Muscle of back (tissue), 13 donors: ENCODE results near the gene TCEAL7. TPM values are rescaled to one million over a fixed set of nuclear protein-coding genes. Genes with fewer than 3 reads are reported as not detected.
"Not testable (repeated sequence)": the region's sequence is repeated elsewhere in the genome, so short reads cannot be mapped to it uniquely, and the experiment has no call there.

Source experiments
- DNase-seq, 3 donors: peaks; one replicate each; pipeline versions ENCODE4 v3.0.0 to v3.0.0-alpha.2; 2013
- long read RNA-seq, 9 donors: transcript quantifications; one replicate each; lab custom pipeline, GENCODE V29; 2026
- polyA plus RNA-seq, 10 donors: library from polyadenylated mRNA; unstranded; fragments of 120-200 nt; gene quantifications; one replicate each; pipeline ENCODE4 v1.2.1, GENCODE V29; 2013; ENCODE audit not compliant: insufficient read length in 10 of 10

Gene TCEAL7, protein sequence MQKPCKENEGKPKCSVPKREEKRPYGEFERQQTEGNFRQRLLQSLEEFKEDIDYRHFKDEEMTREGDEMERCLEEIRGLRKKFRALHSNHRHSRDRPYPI
- polyA plus RNA-seq: 100 to 1,000 TPM; 163 to 576 (median 330) TPM
- long read RNA-seq, donor 1, transcript TCEAL7-202 (3 exons, 852 nt): major isoform, 92 of 302 reads
- long read RNA-seq, donor 1, transcript TCEAL7-201 (3 exons, 1,177 nt): minor isoform, 45 of 302 reads
- long read RNA-seq, donor 1, partial matches to known transcripts: 159 of 302 reads
- long read RNA-seq, donor 1, other reads (novel, unspliced or antisense): 6 of 302 reads
- long read RNA-seq, donor 2, transcript TCEAL7-201 (3 exons, 1,177 nt): minor isoform, 49 of 256 reads
- long read RNA-seq, donor 2, transcript TCEAL7-202 (3 exons, 852 nt): major isoform, 66 of 256 reads
- long read RNA-seq, donor 2, partial matches to known transcripts: 132 of 256 reads
- long read RNA-seq, donor 2, other reads (novel, unspliced or antisense): 9 of 256 reads
- long read RNA-seq, donor 3: 0 reads
- long read RNA-seq, donor 4, transcript TCEAL7-202 (3 exons, 852 nt): major isoform, 56 of 253 reads
- long read RNA-seq, donor 4, transcript TCEAL7-201 (3 exons, 1,177 nt): minor isoform, 50 of 253 reads
- long read RNA-seq, donor 4, partial matches to known transcripts: 147 of 253 reads
- long read RNA-seq, donor 4, other reads (novel, unspliced or antisense): 0 of 253 reads
- long read RNA-seq, donor 5, transcript TCEAL7-201 (3 exons, 1,177 nt): minor isoform, 39 of 114 reads
- long read RNA-seq, donor 5, transcript TCEAL7-202 (3 exons, 852 nt): major isoform, 58 of 114 reads
- long read RNA-seq, donor 5, partial matches to known transcripts: 11 of 114 reads
- long read RNA-seq, donor 5, other reads (novel, unspliced or antisense): 6 of 114 reads
- long read RNA-seq, donor 6, transcript TCEAL7-202 (3 exons, 852 nt): major isoform, 87 of 384 reads
- long read RNA-seq, donor 6, transcript TCEAL7-201 (3 exons, 1,177 nt): minor isoform, 24 of 384 reads
- long read RNA-seq, donor 6, partial matches to known transcripts: 263 of 384 reads
- long read RNA-seq, donor 6, other reads (novel, unspliced or antisense): 10 of 384 reads
- long read RNA-seq, donor 7, transcript TCEAL7-201 (3 exons, 1,177 nt): major isoform, 52 of 67 reads
- long read RNA-seq, donor 7, partial matches to known transcripts: 11 of 67 reads
- long read RNA-seq, donor 7, other reads (novel, unspliced or antisense): 0 of 67 reads
- long read RNA-seq, donor 8, transcript TCEAL7-202 (3 exons, 852 nt): minor isoform, 9 of 45 reads
- long read RNA-seq, donor 8, transcript TCEAL7-201 (3 exons, 1,177 nt): major isoform, 17 of 45 reads
- long read RNA-seq, donor 8, partial matches to known transcripts: 19 of 45 reads
- long read RNA-seq, donor 8, other reads (novel, unspliced or antisense): 0 of 45 reads
- long read RNA-seq, donor 9, transcript TCEAL7-201 (3 exons, 1,177 nt): major isoform, 11 of 16 reads
- long read RNA-seq, donor 9, transcript TCEAL7-202 (3 exons, 852 nt): minor isoform, 5 of 16 reads
- long read RNA-seq, donor 9, partial matches to known transcripts: 0 of 16 reads
- long read RNA-seq, donor 9, other reads (novel, unspliced or antisense): 0 of 16 reads

DNA sequence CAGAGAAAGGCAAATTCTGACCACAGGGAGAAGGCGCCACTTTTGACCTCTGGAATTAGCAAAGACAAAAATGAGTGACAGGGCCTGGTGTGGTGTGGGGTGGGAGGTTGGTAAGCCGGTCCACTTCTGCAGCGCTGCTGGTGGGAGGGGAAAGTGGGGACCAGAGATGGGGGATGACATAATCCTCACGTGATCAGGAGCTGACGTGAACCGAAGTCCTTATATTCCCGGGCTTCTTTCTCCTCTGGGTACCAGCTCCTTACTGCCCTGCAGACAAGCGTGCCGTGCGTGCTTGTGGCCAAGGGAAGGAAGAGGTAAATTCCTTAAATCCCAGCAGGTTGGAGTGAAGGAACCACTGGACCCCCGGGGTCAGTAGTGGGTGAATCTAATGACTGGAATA, at the start of gene TCEAL7:
TSS of gene TCEAL7 (plus strand) at position 249 of the 400 bp plus-strand sequence. CDS start 1,165 bp downstream, outside the sequence.
- peak; percentile 75 to 92 (median 83) for DNase-seq

DNA sequence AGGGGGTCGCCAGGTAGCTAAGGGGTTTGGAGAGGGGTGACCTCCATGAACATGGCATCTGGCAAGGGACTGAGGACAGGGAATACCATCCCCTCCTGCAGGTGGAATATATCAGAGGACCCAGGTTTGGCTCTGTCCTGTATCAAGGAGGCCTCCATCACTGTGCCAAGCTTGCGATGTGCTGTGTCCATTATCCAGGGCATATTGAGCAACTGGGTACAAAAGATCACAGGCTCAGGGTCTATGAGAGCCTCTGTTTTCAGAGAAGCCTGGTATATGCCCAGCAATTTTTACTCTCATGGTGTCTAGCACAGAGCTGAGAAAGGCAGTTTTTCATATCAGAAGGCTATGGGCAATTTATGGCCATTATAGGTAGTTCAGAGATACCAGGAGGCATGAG, 36.9 kb upstream of the TCEAL7 start:
- no peak for DNase-seq

DNA sequence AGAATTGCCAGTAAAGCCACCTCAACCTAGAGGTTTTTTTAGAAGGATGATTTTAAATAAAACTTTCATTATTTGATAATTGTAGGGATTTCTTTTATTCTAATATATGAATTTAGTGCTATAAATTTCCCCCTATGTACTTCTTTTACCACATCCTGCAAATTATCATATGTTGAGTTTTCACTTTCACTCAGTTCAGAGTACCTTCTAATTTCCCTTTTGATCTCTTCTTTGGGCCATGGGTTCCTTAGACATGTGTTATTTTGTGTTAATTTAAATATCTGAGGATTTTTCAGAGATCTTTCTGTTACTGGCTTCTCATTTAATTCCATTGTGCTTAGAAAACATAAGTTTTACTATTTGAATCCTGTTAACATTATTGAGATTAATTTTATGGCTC, 25.3 kb upstream of the TCEAL7 start:
- DNase-seq: no peak

DNA sequence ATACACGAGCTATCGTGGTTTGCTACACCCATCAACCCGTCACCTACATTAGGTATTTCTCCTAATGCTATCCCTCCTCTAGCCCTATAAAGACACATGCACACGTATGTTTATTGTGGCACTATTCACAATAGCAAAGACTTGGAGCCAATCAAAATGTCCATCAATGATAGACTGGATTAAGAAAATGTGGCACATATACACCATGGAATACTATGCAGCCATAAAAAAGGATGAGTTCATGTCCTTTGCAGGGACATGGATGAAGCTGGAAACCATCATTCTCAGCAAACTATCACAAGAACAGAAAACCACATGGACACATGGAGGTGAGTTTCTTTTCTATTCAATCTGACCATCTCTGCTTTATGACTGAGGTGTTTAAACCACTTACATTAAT, 24.4 kb upstream of the TCEAL7 start:
- not testable (repeated sequence) for DNase-seq

DNA sequence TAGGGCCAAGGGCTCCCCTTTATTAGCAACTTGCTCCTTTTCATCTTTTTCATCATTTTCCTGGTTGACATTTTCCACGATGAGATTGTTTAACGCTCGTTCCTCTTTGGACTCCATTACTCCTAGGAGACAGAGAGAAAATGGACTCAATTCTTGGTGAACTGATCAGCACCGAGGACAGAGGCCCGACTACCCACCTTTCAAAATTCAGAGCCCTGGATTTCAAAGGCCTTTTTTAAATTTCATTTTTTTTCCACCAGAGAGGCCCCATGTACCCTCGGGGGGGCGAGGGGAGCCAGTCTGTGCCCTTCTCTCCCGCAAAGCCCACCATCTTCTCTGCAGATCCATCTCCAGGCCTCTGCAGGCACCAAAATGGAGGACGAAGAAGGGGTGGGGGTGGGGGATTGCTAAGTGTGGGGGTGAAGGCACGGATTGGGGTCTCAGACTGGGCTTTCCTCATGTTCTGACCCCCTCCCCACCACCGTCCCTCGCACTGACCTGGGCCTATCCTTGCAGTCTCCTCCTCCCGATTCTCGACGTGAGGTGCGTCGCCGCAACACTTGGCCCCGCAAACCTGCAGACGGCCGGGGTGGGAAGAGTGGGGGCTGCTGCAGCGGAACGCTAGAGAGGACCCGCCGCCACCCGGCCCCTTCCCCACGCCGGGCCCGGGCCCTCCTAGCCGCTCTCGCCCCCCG, 20.0 kb upstream of the TCEAL7 start:
- DNase-seq: peak in 1 of 3 donors; percentile 0

DNA sequence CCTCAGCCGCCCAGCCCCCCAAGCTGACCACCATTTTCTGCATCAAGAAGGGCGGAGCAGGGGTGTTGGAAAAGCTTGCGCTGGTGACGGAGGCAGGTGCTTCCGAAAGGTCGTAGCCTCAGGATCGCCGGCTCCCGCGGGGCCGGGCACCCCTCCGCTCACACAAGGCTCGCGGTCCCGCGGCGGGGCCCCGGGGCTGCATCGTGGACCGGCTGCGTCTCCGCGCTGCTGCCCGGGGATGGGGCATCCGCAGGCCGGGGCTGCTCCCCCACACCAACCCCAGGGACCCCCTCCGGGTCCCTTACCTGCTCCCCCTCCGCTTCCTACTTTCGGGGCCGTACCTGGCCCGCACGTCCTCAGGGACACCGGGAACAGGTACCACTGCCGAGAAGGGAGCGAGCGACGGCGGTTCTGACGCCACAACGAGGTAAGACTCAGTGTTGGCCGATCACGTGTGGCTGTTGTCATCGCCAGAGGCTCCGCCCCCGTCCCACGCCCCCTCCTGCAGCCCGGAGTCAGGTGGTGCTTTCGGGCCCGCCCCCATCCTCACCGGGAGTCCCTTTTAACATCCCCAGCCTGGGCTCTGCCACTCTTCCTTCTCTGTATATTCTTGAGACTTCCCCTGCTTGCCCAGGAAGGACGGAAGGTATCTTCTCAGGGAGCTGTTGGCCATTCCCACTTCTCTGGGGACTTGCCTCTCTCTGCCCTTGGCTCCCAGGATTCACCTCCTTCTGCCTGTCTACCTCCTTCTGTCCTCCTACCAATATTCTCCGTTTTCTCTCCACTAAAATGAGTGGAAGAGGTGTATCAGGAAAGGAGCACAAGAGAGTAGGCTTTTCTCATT, 19.3 kb upstream of the TCEAL7 start, which contains the start of gene BEX2:
TSS of gene BEX2 (minus strand) at position 436 of the 844 bp plus-strand sequence. CDS start 1,014 bp downstream, outside the sequence.
- peak; percentile 22 to 49 (median 49) for DNase-seq

DNA sequence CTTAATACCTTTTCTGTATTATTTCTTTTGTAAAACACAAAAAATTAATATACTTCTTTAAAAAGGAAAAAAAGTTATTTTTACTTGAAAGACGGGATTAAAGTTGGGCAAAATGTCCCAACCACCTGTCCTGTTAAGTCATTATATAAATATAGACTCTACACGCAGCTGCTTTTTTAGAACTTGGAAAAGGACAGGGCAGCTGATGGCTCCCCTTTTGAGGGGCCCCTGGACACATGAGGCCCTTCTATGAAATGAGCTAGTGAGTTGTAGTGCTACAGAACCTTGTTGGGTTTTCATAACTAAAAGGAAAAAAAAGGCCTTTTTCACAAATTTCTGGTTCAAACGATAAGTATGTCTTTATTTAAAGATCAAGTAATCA, 18.6 kb upstream of the TCEAL7 start:
- DNase-seq: peak in 2 of 3 donors; percentile 12 to 22

DNA sequence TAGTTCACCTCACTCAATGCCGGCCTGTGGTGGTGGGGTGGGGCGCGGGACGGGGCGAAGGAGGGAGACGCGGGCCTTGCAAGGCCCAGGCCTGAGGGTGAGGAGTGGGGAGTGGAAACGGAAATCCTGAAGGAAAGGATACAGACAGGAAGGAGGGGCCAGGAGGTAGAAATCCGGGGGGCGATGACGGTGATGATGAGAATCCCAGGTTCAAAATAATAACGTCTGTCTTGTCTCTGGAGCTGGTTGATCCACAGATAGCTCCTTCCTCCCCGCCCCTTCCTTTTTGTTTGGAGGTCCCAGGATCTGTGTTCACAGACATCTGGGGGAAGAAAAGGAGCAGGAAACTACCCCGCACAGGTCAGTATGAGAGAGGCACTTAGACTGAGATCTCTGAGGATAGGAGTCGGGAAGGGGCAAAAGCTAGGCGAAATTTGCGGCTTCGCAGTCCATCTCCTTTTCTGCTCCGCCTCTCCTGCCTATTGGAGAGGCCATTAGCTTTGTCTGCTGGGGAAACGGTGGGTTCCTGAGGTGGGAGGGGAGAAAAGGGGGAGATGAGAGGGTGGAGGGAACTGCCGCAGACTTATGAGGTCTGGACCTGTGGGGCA, 746 bp downstream of the TCEAL7 start:
- DNase-seq: peak; percentile 12 to 82 (median 37)

DNA sequence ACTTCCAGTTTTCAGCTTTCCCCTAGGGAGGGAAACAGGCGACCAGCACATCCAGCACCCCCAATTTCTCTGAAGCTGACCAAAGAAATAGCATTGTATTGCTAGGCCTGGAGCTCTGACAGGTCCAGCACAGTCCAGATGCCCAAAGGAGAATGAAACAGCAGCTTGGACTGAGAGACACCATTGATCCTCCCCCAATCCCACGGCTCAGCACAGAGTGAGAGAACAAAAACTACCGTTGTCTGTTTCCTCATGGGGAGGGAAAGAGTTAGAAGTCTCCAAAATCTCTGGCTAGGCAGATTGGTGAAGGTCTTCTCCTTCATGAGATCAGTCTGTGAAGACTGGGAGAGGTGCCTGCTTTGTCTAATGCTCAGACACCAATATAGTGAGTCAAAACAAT, 8.6 kb downstream of the TCEAL7 start:
- no peak for DNase-seq

DNA sequence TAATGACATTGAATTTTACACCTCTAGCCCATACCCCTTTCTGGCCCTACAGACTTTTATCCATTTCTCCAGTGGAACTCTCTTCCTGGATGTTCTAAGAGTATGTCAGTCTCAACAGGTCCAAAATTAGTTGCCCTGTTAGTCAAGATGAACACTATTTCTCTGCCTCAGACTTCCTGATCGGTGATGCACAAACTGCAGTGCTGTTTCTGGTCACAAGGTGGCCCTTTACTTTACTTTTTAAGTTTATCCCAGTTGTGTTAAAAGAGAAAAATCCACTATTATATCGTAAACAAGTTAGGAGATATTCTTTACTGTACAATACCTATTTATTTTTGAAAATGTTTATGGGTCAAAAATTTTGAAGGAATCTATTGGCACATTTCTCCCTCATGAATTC, 13.1 kb downstream of the TCEAL7 start:
- peak; percentile 11 to 60 (median 41) for DNase-seq

DNA sequence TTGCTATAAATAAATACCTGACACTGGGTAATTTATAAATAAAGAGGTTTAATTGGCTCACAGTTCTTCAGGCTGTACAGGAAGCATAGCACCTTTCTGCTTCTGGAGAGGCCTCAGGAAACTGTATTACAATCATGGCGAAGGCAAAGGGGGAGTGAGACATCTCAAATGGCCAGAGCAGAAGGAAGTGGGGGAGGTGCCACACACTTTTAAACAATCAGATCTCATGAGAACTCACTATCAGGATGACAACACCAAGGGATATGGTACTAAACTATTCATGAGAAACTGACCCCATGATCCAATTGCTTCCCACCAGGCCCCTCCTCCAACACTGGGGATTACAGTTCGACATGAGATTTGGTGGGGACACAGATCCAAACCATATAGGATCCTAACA, 14.6 kb downstream of the TCEAL7 start:
- no peak for DNase-seq

DNA sequence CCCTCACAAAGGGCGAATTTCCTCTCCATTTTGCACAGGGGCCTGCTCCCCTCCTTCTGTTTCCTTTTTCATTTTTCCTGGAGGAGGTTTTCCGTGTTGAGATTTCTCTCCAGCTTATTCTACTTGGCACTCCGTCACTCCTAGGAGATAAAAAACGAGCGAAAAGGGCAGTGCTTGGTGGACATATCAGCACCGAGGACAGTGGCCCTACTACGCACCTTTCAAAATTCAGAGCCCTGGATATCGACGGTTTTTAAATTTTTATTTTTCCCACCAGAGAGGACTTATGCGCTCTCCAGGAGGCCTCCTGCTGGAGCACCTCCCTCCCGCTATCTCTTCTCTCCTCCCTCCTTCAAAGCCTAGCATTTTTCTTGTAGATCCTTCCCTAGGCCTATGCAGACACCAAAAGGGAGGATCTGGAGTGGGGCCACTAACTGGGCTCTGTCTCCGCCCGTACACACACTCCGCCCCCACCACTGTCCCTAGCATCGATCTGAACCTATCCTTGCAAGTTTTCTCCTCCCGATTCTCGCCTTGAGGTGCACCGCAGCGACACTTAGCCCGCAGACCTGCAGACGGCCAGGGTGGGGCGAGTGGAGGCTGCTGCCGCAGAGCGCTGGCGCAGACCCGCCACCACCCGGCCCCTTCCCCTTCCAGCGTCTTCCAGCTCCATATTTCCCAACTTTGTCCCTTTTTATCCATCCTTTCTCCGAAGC, 17.8 kb downstream of the TCEAL7 start:
- no peak for DNase-seq

DNA sequence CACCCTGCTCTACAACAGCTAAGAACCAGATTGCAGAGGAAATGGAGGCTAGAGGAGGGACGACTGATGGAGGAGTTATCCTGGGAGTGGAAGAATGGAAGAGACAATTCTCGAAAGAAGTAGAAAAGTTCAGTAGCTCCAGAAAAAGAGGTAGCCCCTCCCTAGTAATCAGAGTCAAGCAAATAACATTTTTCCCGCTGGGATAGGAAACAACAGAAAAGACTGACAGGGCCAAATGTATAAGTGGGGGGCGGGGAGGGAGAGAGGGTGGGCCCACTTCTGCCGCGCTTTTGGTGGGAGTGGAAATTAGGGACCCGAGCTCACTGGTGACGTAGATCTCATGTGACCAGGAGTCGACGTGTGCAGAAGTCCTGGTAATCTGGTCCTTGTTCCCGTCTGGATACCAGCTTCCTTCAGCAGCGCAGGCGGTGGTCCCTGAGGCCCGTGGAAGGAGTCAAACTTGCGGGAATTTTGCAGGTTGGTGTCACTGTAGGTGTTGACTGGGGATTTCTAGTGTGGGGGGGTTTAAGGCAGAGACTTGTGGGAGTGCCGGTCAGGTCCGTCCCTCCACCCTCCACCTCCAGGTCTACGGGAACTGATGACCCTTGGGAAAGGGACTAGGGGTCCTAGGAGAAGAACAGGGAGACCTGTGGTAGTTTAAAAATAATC, 26.2 kb downstream of the TCEAL7 start, which contains the start of gene TCEAL9:
TSS of gene TCEAL9 (plus strand) at position 377 of the 669 bp plus-strand sequence. CDS start 1,179 bp downstream, outside the sequence.
- peak; percentile 82 to 92 (median 87) for DNase-seq

DNA sequence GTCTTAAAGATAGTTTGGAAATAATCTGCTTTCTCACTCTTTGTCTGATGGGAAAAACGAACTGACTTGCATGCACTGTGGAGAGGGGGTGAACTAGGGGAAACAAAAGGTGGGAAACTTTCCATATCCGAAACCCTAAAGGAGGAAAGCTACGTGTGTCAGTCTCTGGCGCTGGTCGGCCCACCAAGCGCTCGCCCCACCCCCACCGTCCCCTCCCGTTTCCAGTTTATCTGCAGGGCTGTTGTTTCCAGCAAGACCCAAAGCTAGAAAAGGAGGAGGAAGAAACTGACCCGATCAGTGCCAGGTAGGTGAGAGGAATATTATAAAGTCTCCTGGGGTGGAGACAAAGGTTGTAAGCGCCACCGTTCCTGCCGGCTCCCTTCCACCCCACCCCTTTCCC, 26.8 kb downstream of the TCEAL7 start:
- DNase-seq: peak in 2 of 3 donors; percentile 47 to 74

DNA sequence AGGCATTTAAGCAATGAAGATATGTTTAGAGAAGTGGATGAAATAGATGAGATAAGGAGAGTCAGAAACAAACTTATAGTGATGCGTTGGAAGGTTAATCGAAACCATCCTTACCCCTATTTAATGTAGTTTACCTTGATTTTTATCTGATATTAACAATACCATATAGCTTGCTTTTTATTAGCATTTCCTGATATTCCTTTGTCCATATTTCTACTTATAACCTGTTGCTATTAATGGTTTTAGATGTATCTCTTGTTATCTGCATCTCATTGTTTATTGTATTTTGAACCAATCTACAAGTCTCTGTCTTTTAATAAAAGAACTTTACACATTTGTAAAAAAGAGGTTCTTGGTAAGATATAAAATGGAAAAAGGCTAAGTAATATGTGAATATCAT, 27.8 kb downstream of the TCEAL7 start:
- DNase-seq: no peak

DNA sequence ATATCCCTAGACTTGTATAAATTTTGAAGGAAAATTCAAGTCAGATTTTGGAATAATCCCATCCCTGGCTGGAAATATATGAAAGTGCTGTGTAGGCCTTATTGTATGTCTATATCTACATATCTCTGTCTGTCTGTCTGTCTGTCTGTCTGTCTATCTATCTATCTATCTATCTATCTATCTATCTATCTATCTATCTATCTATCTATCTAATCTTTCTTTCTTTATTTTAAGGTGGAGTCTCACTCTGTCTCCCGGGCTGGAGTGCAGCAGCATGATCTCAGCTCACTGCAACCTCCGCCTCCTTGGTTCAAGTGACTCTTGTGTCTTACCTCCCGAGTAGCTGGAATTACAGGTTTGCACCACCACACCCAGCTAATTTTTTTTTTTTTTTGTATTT, 29.6 kb downstream of the TCEAL7 start:
- DNase-seq: not testable (repeated sequence)

DNA sequence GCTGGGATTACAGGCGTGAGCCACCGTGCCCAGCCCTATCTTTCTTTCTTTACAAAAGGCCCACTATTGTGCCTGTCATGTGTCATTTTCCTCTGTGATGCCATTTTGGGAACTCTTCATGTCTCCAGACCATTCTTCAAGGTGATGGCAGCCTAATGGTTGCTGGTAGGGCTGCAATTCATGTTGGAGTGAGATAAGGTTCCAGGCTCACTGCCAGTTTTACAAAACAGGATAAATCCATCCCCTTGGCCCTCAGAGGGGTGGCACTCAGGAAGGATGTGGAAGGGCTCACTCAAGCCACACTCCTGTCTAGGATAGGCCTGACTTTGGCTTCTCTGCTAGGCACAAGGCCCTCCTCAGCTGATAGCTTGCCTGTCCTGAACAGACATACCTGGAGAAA, 30.1 kb downstream of the TCEAL7 start:
- DNase-seq: no peak
